GM19452 (cell line): Measurements from ENCODE around the gene CDC6.
"Not testable (repeated sequence)": the region's sequence is repeated elsewhere in the genome, so short reads cannot be mapped to it uniquely, and the experiment has no call there.

ENCODE experiments used
- ATAC-seq: cut with Tn5 transposase; IDR thresholded peaks from one replicate; pipeline ENCODE4 v1.9.1; 2021; ENCODE audit not compliant: unreplicated experiment

Gene CDC6

DNA sequence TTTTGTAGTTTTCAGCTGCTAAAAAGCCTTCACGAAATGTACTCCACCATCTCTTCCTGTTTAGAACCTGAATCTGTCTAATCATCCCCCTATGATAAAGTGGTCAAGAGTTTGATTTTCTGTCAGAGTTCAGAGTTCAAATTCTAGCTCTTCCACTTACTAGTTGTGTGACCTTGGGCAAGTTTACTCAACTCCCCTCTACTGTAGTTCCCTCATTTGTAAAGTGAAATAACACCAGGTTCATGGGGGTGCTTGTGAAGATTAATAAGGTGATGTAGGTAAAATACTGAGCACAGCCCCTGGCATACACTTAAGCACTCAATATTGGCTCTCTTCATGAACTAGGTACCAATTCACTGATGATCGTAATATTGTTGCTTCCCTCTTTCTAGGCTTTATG, 1.2 kb upstream of the CDC6 start:
- ATAC-seq = no peak

DNA sequence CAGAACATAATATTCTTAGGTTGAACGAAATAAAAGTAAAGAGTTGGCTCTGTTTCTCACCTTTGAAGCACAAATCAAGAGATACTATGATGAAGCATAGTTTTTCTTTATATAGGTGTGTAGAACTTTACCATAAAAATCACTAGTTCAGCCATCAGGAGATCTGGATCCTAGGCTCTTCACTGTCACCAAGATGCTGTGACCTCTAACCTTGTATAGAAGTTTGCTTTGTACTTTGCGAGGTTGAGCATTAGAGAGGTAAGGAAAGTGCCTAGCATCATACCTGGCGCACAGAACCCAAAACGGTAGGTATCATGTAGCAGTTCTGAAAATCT, 553 bp upstream of the CDC6 start:
- no peak for ATAC-seq

DNA sequence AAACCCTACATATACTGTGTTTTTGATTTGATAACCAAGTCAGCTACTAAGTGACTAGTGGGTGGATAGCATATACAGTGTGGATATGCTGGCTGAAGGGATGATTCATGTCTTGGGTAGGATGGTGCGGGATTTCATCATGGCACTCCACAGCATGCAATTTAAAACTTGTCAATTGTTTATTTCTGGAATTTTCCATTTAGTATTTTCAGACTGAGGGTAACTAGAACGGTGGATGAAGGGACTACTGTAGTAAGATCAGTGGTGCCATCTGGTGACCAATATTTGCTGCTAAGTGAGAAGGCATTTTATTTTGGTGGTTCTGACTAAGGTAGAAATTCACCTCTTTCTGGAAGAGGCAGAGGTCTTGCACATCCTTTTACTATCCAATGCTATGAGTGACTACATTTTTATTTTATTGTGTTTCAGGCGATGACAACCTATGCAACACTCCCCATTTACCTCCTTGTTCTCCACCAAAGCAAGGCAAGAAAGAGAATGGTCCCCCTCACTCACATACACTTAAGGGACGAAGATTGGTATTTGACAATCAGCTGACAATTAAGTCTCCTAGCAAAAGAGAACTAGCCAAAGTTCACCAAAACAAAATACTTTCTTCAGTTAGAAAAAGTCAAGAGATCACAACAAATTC, 3.1 kb downstream of the CDC6 start:
- no peak for ATAC-seq

DNA sequence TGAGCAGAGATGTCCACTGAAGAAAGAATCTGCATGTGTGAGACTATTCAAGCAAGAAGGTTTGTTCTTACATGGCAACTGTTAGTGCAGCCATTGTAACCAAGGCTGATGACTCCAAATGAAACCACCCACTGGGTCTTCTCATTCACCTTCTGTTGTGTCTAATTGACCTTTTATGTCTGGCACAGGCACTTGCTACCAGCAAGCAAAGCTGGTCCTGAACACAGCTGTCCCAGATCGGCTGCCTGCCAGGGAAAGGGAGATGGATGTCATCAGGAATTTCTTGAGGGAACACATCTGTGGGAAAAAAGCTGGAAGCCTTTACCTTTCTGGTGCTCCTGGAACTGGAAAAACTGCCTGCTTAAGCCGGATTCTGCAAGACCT, 3.6 kb downstream of the CDC6 start:
- ATAC-seq = no peak

DNA sequence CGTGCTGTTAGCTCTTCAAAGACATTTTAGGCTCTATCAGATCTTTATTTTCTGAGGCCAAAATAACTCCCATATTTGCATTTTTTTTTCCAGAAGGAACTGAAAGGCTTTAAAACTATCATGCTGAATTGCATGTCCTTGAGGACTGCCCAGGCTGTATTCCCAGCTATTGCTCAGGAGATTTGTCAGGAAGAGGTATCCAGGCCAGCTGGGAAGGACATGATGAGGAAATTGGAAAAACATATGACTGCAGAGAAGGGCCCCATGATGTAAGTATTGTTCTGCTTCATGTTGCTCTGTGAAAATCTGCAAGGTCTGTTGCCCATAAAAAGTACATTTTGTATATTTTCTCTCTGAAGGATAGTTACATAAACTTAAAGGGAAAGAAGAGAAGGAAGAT, 5.7 kb downstream of the CDC6 start:
- no peak for ATAC-seq

DNA sequence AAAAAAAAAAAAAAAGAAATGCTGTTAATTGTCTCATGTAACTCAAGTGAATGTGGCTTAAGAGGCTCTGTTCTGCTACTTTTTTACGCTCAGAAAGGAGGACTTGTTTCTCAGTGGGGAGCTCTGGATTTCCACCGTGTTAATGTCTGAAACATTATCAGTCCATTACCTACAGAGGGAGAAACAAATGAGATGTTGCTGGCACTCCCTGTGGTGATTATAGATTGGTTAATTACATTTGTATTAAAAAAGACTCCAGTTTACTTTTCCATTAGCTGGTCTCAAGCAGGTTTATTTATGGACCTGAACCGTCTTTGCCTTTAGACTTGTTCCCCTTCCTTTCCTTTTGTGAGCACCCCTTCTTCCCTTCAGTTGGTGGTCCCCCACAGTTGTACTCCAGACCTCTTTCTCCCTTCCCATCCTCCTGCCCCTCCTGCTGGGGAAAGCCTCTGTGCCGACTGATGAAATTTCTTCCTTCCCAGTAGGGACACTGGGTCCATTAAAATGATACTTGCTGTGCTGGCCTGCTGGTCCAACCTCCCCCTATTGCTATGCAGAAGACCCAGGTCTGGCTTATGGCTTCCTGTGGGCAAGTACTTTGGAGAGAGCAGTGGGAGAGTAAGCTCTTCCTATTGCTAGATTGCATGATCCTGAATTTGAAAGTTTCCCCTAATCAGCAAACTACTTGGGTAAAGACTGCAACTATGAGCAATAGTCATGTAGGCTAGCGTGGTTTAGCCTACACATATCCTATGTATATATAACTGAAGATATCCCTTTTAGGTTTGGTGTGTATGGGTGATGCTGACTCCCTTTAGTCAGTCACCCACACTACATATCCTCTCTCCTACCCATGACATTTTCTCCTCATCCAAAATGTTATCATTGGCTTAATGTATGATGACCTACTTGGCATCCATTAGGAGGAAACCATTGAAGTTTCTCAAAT, 8.1 kb downstream of the CDC6 start:
- no peak for ATAC-seq

DNA sequence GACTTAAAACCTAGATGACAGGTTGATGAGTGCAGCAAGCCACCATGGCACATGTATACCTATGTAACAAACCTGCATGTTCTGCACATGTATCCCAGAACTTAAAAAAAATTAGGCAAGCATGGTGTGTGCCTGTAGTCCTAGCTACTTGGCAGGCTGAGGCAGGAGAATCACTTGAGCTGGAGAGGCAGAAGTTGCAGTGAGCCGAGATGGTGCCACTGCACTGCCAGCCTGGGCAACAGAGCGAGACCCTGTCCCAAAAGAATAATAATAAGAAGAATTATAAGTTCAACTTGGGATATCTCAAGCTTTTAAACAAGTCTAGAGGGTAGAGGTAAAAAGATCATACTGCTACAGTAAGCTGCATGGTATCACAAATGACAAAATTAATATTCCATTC, 9.8 kb downstream of the CDC6 start:
- no peak for ATAC-seq

DNA sequence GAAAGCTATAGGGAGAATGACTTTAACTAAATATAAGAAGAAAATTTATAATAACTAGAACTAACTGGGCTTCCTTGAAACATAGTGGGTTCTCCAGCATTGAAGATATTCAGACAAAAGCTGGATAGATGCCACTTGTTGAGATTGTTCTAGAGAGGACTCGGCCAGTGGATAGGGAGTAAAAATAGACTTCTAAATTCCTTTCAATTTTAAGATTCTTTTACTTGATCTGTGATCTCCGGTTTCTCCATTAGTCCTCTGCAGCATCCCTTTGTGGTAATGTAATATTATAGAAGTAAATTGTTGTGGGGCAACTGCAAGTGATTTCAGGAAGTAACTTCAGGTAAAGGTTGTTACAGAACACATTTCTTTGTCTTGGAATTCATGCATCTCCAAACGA, 11.0 kb downstream of the CDC6 start:
- no peak for ATAC-seq

DNA sequence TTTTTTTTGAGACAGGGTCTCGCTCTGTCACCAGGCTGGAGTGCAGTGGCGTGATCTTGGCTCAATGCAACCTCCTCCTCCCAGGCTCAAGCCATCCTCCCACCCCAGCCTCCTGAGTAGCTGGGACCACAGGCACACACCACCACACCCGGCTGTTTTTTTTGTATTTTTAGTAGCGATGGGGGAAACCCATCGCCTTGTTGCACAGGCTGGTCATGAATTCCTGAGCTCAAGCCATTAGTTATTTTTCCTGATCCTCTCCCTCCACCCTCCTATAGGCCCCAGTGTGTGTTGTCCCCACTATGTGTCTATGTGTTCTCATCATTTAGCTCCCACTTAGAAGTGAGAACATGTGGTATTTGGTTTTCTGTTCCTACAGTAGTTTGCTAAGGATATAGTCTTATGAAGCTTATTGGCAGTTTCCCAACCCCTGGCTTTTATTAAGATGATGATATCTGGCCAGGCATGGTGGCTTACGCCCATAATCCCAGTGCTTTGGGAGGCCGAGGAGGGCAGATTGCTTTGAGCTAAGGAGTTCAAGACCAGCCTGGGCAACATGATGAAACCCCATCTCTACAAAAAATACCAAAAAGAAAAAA, 11.6 kb downstream of the CDC6 start:
- not testable (repeated sequence) for ATAC-seq

DNA sequence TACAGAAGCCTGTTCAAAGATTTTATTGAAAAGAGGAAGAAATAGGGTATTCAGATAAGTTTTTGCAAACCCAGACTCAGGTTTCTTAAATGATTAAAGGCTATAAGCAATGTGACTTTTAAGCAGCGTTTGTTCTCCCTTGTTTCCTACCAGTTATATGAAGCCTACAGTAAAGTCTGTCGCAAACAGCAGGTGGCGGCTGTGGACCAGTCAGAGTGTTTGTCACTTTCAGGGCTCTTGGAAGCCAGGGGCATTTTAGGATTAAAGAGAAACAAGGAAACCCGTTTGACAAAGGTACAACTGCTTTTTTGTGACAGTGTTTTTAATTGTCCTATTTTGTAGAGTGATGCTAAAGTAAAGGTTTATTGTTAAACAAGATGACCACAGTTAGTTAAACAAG, 13.6 kb downstream of the CDC6 start:
- no peak for ATAC-seq

DNA sequence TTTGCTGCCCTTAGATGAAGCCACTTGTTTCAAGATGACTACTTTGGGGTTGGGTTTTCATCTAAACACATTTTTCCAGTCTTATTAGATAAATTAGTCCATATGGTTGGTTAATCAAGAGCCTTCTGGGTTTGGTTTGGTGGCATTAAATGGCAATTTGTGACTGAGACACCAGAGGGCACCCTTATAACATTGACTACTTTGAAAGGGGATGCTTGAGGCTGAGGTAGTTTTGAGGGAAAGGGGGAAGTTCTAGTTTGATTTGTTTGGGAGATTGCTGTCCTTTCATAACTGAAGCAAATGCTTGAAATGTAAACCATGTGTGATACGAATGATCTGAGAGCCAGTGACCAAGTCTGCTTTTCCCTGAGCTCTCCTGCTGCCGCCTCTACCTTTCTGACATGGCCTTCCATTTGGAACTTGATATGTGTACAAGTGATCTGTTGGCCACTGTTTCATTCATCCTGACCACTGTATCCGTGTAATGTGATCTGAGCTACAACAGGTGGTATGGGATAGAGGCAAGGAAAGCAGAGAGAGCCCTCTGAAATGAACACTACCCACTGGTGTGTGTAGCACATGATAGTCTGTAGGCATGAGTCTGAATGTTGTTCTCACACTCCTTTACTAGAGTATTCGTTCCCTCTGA, 15.5 kb downstream of the CDC6 start:
- ATAC-seq = no peak

DNA sequence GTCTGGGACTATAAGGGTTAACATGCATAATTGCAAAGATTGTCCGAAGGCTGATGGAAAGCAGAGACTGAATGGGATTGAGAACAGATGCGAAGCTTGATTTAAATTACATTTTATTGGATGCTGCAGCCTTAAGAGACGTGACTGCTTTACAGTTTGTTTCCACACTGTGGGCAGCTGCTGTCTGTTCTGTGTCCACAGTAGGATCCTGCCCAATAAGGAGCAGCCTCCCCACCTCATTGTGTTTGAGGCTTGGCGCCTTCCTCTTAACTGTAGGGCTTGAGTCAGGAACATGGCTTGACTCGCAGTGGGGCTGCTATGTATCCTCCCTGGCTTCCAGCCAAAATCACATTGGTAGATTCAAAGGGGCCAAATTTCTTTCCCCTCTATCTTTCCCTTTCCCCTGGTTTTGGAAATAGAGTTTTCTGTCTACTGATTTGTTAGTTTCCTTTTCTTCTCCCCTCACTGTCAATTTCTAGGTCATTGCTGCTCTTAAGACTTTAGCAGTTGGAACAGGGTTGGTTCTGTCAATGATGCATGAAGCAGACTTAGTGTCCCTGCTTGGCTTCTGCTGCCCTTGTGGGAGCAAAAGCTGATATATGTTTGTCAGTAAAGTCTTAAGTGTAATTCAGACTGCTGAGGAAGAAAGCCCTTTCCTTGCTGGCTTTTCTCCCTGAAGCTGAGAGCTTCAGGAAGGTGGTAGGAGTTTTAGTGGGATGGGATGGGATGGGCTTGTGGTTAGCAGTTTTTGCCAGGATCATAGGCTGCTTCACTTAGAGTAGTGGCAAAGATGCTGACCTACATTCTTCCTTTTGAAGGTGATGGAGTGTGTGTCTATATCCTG, 16.3 kb downstream of the CDC6 start:
- no peak for ATAC-seq

DNA sequence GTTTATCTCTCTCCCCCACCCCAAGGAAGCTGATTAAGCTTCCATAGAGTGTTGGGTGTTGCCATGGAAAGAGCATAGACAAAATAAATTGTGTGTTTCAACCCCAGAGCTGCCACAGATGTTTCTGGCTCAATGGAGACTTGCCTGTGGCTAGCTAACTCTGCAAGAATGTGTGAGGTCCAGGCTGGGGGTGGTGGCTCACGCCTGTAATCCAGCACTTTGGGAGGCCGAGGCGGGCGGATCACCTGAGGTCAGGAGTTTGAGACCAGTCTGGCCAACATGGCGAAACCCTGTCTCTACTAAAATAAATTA, 16.8 kb downstream of the CDC6 start:
- ATAC-seq = not testable (repeated sequence)

DNA sequence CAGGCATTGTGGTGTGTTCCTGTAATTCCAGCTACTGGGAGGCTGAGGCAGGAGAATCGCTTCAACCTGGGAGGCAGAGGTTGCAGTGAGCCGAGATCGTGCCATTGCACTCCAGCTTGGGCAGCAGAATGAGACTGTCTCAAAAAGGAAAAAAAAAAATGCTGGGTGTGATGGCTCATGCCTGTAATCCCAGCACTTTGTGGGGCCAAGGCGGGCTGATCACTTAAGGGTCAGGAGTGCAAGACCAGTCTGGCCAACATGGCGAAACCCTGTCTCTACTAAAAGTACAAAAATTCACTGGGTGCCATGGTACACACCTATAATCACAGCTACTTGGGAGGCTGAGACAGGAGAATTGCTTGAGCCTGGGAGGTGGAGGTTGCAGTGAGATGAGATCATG, 17.2 kb downstream of the CDC6 start:
- not testable (repeated sequence) for ATAC-seq

DNA sequence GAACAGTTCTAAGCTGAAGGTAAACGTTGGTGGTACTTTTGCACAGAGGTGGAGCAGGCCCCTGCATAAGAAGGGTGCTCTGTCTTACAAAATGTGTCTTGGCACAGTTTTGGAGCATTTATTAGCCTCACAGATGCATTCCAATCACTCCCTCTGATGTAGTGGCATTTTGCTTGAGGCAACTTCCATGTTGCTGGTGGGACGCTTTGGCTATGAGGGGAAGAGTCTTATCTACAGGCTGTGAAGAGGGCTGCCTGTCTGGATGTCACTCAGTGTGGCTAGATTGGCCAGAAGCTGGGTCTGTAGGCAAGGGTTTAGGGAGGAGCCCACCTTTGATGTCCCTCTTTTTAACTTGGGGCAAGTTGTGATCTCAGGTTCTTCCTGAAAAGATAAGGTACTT, 18.7 kb downstream of the CDC6 start:
- no peak for ATAC-seq

DNA sequence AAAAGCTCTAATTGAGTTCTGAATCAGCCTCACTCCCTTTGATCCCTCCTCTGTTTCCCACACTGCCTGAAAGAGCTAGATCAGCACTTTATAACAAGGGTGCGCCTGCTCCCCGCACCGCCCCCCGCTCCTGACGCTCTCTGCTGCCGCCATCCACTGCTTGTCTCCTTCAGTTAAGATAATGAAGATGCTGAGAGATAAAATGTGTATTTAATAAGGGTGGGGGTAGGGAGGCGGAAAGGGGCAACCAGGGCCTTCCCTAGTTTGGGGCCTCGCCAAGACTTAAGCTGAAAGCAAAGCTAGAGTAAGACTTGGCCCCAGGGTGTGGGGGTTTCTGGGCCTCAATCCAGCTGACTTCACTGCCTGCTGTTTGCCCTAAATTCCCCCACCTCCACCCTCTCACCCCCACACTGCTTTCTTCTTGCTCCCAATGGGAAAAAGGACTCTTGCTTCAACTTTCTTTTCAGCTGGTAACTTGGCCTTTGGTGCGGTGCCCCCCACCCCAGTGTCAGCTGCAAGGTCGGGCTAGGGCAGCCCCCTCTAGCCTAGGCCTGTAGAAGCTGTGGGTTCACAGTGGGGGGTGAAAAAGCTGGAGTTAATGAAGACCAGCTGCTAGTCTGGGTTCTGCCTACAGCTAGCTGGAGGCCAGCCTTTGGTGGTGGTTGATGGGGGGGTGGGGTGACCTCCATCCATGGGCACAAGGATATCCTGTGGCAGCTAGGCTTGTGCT, 19.5 kb downstream of the CDC6 start:
- ATAC-seq = no peak

DNA sequence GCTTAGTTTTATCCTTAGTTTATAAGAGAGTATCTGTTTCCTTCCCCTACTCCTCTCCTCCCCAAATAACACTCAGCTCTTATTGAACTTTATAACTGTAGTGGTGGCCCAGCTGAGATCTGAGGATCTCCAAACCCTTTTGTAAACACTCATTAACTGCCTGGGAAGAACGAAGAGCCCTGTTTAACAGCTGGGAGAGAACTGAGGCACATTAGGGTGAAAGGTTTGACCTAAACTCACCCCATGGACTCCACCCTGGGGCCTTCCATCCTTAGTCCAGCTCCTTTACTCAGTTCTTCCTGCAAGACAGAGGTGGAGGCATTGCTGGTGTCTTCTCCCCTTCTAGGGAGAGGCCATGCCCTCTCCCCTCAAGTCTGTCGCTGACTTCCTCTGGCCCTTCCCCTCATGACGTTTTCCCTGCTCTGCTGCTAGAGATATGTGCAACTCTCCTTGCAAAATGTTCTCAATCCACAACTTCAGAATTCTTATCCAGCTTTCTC, 20.1 kb downstream of the CDC6 start:
- ATAC-seq = no peak

DNA sequence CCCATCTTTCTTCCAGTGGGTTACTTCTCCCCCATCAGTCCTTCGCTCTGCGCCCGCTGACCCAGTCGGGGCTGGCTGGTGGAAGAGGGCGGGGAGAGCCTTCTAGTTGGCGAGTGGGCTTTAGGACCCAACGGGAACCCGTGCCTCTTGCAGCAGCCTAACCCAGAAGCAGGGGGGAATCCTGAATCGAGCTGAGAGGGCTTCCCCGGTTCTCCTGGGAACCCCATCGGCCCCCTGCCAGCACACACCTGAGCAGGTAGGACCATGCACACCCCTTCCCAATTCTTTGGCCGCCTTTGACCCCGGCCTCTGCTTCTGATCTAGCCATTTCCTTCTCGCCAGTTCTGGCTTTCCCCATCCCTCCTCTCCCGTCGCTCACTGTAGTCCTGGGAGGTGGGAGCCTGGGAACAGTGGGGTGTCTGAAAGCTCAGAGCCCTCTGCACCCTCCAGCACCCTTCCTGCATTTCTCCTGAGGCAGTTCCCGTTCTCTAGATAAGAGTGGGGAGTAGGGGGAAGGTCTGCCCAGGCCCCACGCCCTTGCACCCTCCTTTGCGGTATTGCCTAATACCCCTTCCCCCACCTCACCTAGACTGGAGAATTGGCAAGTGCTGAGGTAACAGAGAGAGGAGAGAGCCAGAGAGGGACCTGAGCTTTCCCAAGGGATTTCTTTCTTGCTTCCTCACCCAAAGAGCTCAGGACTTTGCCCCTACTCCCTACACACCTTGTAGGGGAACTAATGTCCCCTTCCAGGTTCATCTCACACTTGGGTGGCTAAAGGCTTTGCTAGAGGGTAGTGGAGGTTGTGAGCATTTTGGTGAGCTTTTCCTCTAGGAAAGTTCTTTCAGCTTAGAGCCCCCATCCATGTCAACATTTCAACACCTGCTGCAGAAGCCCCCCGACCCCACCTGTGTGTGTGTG, 21.6 kb downstream of the CDC6 start, which contains the start of gene RARA:
RARA (plus strand) TSS at position 150 of the 918 bp plus-strand sequence. CDS start 22,039 bp downstream, outside the sequence.
- no peak for ATAC-seq

DNA sequence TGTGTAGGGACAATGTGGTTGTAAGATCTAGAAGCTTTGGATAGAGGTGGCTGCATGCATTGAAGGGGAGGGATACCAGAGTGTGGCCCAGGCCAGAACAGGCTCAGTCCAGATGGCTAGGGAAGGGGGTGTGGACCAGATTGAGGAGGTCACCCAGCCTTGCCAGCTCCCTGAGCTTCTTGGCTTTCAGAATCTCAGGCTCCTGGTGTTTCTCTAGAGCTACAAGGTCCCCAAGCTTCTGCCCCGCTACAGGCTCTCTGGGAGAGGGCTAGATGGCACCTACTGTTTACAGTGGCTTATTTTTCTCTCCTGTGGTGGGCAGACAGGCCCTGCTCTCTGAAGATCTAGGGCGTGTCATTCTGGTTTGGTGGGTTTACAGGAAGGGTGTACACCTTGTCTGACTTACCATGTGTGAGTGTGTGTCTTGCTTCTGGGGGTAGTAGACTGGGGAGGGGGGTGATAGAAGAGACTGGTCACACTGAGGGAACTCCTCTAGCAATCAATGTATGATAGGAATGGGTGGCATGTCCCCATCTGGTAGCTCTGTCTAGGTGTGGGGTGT, 22.4 kb downstream of the CDC6 start:
- no peak for ATAC-seq
